Nephron progenitor cell (in vitro differentiated cells): ENCODE results near the gene FAM227B.

Experiments used
- DNase-seq: peaks from one replicate; pipeline ENCODE4 v3.0.0; 2021
- H3K27ac Mint-ChIP-seq: 2 replicates; pipeline ENCODE4 v1.8.0; 2021; ENCODE audit warnings: mild to moderate bottlenecking, moderate library complexity, mixed read lengths
- H3K27me3 Mint-ChIP-seq: 2 replicates; pipeline ENCODE4 v1.8.0; 2021; ENCODE audit warnings: mild to moderate bottlenecking, low read depth, mixed read lengths; ENCODE audit not compliant: poor library complexity
- H3K36me3 Mint-ChIP-seq: 2 replicates; pipeline ENCODE4 v1.8.0; 2021; ENCODE audit warnings: low read depth, mixed read lengths
- H3K4me1 Mint-ChIP-seq: 2 replicates; pipeline ENCODE4 v1.8.0; 2021; ENCODE audit warnings: mixed read lengths
- H3K4me3 Mint-ChIP-seq: 2 replicates; pipeline ENCODE4 v1.8.0; 2021; ENCODE audit warnings: mild to moderate bottlenecking, moderate library complexity, mixed read lengths
- H3K9me3 Mint-ChIP-seq: 2 replicates; pipeline ENCODE4 v1.8.0; 2021; ENCODE audit warnings: mild to moderate bottlenecking, moderate library complexity, mixed read lengths
- CTCF ChIP-seq: fragments of 200-600 bp; sonication (generic); IDR thresholded peaks from 2 replicates; pipeline ENCODE4 v1.5.0; 2021; ENCODE audit warnings: antibody characterized with exemption

Gene FAM227B

GRCh38 chr15:49320351-49320750 lies 300.3 kb downstream of the FAM227B start:
- Mint-ChIP-seq H3K27me3 (peaks cover 5% of the 10 kb centered on the region), H3K9me3 (no peaks in the 10 kb centered on the region), H3K4me3 (no peak overlapping the region), H3K27ac (peak overlapping the region; percentile 78), H3K4me1 (no peaks in the 10 kb centered on the region), H3K36me3 (peaks cover 37% of the 10 kb centered on the region)
- no peak for DNase-seq
- no peak for TF ChIP-seq CTCF

- no peaks in the 10 kb centered on the region for H3K4me1 Mint-ChIP-seq
- H3K36me3 Mint-ChIP-seq: peaks cover 40% of the 10 kb centered on the region
- DNase-seq: no peak
- H3K4me3 Mint-ChIP-seq: no peak overlapping the region
- H3K9me3 Mint-ChIP-seq: no peaks in the 10 kb centered on the region
- no peaks in the 10 kb centered on the region for H3K27me3 Mint-ChIP-seq
- TF ChIP-seq CTCF: no peak
- peak overlapping the region; percentile 30 for H3K27ac Mint-ChIP-seq
These were observed 305.2 kb downstream of the FAM227B start for GRCh38 chr15:49315391-49315823.

GRCh38 chr15:49314716-49315115 lies 305.9 kb downstream of the FAM227B start:
- no peaks in the 10 kb centered on the region for H3K9me3 Mint-ChIP-seq
- peaks cover 40% of the 10 kb centered on the region for H3K36me3 Mint-ChIP-seq
- no peak for TF ChIP-seq CTCF
- no peak for DNase-seq
- no peaks in the 10 kb centered on the region for H3K4me1 Mint-ChIP-seq
- no peak overlapping the region for H3K27ac Mint-ChIP-seq
- no peak overlapping the region for H3K4me3 Mint-ChIP-seq
- H3K27me3 Mint-ChIP-seq: no peaks in the 10 kb centered on the region

- Mint-ChIP-seq H3K27ac (no peak overlapping the region), H3K4me3 (no peak overlapping the region), H3K4me1 (no peaks in the 10 kb centered on the region), H3K27me3 (no peaks in the 10 kb centered on the region), H3K9me3 (no peaks in the 10 kb centered on the region), H3K36me3 (peaks cover 34% of the 10 kb centered on the region)
- no peak for DNase-seq
- no peak for TF ChIP-seq CTCF
These were observed 307.0 kb downstream of the FAM227B start for GRCh38 chr15:49313650-49314049.

GRCh38 chr15:49309889-49310288 lies 310.7 kb downstream of the FAM227B start:
- no peaks in the 10 kb centered on the region for H3K4me1 Mint-ChIP-seq
- H3K9me3 Mint-ChIP-seq: no peaks in the 10 kb centered on the region
- H3K36me3 Mint-ChIP-seq: peaks cover 27% of the 10 kb centered on the region
- no peaks in the 10 kb centered on the region for H3K27me3 Mint-ChIP-seq
- H3K27ac Mint-ChIP-seq: no peak overlapping the region
- TF ChIP-seq CTCF: no peak
- DNase-seq: no peak
- no peak overlapping the region for H3K4me3 Mint-ChIP-seq

GRCh38 chr15:49308686-49309085 lies 311.9 kb downstream of the FAM227B start:
- H3K9me3 Mint-ChIP-seq: no peaks in the 10 kb centered on the region
- no peak overlapping the region for H3K4me3 Mint-ChIP-seq
- peaks cover 37% of the 10 kb centered on the region for H3K36me3 Mint-ChIP-seq
- H3K4me1 Mint-ChIP-seq: no peaks in the 10 kb centered on the region
- H3K27me3 Mint-ChIP-seq: no peaks in the 10 kb centered on the region
- TF ChIP-seq CTCF: no peak
- H3K27ac Mint-ChIP-seq: no peak overlapping the region
- no peak for DNase-seq
